K562 (cell line): ENCODE measurements around the gene SPINT2. TPM values are rescaled to one million over a fixed set of nuclear protein-coding genes. Genes with fewer than 3 reads are reported as not detected.
A peak's percentile ranks its signal among the peaks of the same experiment; 100 is the strongest.

Experiments used
- BCLAF1 ChIP-seq, 2 experiments: fragments of 450-650 bp in 1 of 2; IDR thresholded peaks; 2 replicates each; pipeline ENCODE4 v1.6.1; 2011 to 2017; ENCODE audit warnings: low read depth in 2 of 2, antibody characterized with exemption in 1 of 2, borderline replicate concordance in 1 of 2, low read length in 1 of 2, mild to moderate bottlenecking in 1 of 2, mixed read lengths in 1 of 2; ENCODE audit not compliant: control insufficient read depth in 1 of 2
- CC2D1A ChIP-seq: fragments of 450-650 bp; IDR thresholded peaks from 2 replicates; pipeline ENCODE4 v1.6.1; 2017; ENCODE audit warnings: mild to moderate bottlenecking
- EGR1 ChIP-seq: fragments of 450-650 bp; conservative IDR thresholded peaks from 2 replicates; pipeline ENCODE4 v1.6.1; 2017; ENCODE audit warnings: mild to moderate bottlenecking
- LCOR ChIP-seq: sonication (generic); formaldehyde crosslinking; IDR thresholded peaks from 2 replicates; pipeline ENCODE4 v1.8.0; 2022; ENCODE audit warnings: mild to moderate bottlenecking, missing genetic modification reagents
- NBN ChIP-seq: fragments of 450-650 bp; IDR thresholded peaks from 2 replicates; pipeline ENCODE4 v1.6.1; 2016; ENCODE audit warnings: low read depth, mild to moderate bottlenecking
- PHF8 ChIP-seq: fragments of 200-600 bp; sonication (generic); IDR thresholded peaks from 2 replicates; pipeline ENCODE4 v1.6.1; 2012; ENCODE audit warnings: mixed run types, mild to moderate bottlenecking, inconsistent platforms, low read length, moderate library complexity, borderline replicate concordance
- RNF2 ChIP-seq: sonication (generic); IDR thresholded peaks from 2 replicates; pipeline ENCODE4 v1.6.1; 2016
- SMC3 ChIP-seq: conservative IDR thresholded peaks from 2 replicates; pipeline ENCODE4 v1.6.1; 2011; ENCODE audit warnings: low read depth, low read length, improper control_type of control experiment; ENCODE audit not compliant: insufficient read depth
- ZFP30 ChIP-seq: fragments of 250-450 bp; sonication (Bioruptor Pico); IDR thresholded peaks from 2 replicates; pipeline ENCODE4 v1.8.0; 2022; ENCODE audit warnings: moderate library complexity, mild to moderate bottlenecking, inconsistent platforms, borderline replicate concordance
- ZNF24 ChIP-seq: fragments of 450-650 bp; IDR thresholded peaks from 2 replicates; pipeline ENCODE4 v1.6.1; 2016
- ZNF311 ChIP-seq: fragments of 250-450 bp; sonication (Bioruptor Pico); IDR thresholded peaks from 2 replicates; pipeline ENCODE4 v1.4.0; 2020; ENCODE audit warnings: mild to moderate bottlenecking, moderate library complexity
- ZNF395 ChIP-seq: fragments of 200-800 bp; sonication (Bioruptor generic); IDR thresholded peaks from 2 replicates; pipeline ENCODE4 v1.6.1; 2017; ENCODE audit warnings: missing genetic modification characterization, missing compliant biosample characterization
- polyA plus RNA-seq, 8 experiments: library from polyadenylated mRNA; depleted of rRNA in 4 of 8; stranded (reverse) in 5 of 8; unstranded in 3 of 8; fragments of >200 nt; fragmentation: Nextera tagmentation in 2 of 8; fragmentation: Illumina TruSeq in 1 of 8; extraction: Ambion mirVana in 2 of 8; extraction: Trizol in 1 of 8; gene quantifications; 2 replicates each; pipeline versions ENCODE4 v1.2.1 to v1.2.3, GENCODE V29; 2011 to 2014; ENCODE audit warnings: inconsistent platforms in 1 of 8, missing spikeins in 1 of 8
- total RNA-seq, 7 experiments: library from RNA; depleted of rRNA in 6 of 7; stranded (reverse); fragments of >200 nt in 6 of 7; fragmentation: Illumina TruSeq in 2 of 7; extraction: Trizol in 2 of 7; gene quantifications; 2 replicates each; pipeline versions ENCODE4 v1.2.1 to v1.2.3, GENCODE V29; 2011 to 2021; ENCODE audit warnings: low replicate concordance in 1 of 7
- TF ChIP-seq, protein P1 (sequence below): fragments of 250-450 bp; sonication (Bioruptor Pico); IDR thresholded peaks from 2 replicates; pipeline ENCODE4 v1.5.1; 2021; ENCODE audit warnings: mild to moderate bottlenecking
- TF ChIP-seq, protein P2 (sequence below): fragments of 200-400 bp; formaldehyde crosslinking; IDR thresholded peaks from 2 replicates; pipeline ENCODE4 v1.6.1; 2017; ENCODE audit warnings: mild to moderate bottlenecking, low read depth, low read length, moderate library complexity

SPINT2 gene
- total and polyA plus RNA-seq, 9 of the 15 experiments (the other 6 are each of a cell fraction or from before 2014, with no cell fraction given) = 0.65 to 4.5 (median 3.4) TPM

GRCh38 chr19:38224014-38224862 is 40.1 kb upstream of the SPINT2 start, which contains the start of gene DPF1 (continued):
- 0 out of 4 replicates have a peak, but pooled peaks of 1 of the 2 experiments have one; percentile 23 for TF ChIP-seq BCLAF1 (IDR thresholded peaks at IDR 0.05; ENCODE audit: borderline replicate concordance in 1 of 2, control insufficient read depth in 1 of 2, low read depth in 2 of 2, low read length in 1 of 2)
- TF ChIP-seq ZNF395 (CRISPR knock-in tag) = 0 out of 2 replicates have a peak, but pooled peaks have one; percentile 45
- no peak for TF ChIP-seq LCOR (CRISPR knock-in tag)
- TF ChIP-seq, protein P1, sequence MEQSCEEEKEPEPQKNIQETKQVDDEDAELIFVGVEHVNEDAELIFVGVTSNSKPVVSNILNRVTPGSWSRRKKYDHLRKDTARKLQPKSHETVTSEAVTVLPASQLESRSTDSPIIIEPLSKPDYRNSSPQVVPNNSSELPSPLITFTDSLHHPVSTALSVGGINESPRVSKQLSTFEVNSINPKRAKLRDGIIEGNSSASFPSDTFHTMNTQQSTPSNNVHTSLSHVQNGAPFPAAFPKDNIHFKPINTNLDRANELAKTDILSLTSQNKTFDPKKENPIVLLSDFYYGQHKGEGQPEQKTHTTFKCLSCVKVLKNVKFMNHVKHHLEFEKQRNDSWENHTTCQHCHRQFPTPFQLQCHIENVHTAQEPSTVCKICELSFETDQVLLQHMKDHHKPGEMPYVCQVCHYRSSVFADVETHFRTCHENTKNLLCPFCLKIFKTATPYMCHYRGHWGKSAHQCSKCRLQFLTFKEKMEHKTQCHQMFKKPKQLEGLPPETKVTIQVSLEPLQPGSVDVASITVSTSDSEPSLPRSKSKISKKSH (CRISPR knock-in tag) = no peak
- peak; percentile 68; the same call in 1 of the 2 replicates for TF ChIP-seq NBN
- no peak for TF ChIP-seq ZFP30 (CRISPR knock-in tag)
- 0 out of 2 replicates have a peak, but pooled peaks have one; percentile 24 for TF ChIP-seq CC2D1A
- TF ChIP-seq EGR1 = peak; percentile 100
- peak; percentile 56; the same call in 1 of the 2 replicates for TF ChIP-seq SMC3
- TF ChIP-seq, protein P2, sequence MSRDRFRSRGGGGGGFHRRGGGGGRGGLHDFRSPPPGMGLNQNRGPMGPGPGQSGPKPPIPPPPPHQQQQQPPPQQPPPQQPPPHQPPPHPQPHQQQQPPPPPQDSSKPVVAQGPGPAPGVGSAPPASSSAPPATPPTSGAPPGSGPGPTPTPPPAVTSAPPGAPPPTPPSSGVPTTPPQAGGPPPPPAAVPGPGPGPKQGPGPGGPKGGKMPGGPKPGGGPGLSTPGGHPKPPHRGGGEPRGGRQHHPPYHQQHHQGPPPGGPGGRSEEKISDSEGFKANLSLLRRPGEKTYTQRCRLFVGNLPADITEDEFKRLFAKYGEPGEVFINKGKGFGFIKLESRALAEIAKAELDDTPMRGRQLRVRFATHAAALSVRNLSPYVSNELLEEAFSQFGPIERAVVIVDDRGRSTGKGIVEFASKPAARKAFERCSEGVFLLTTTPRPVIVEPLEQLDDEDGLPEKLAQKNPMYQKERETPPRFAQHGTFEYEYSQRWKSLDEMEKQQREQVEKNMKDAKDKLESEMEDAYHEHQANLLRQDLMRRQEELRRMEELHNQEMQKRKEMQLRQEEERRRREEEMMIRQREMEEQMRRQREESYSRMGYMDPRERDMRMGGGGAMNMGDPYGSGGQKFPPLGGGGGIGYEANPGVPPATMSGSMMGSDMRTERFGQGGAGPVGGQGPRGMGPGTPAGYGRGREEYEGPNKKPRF = no peak
- peak; percentile 53; the same call in 1 of the 2 replicates for TF ChIP-seq PHF8
- TF ChIP-seq ZNF24 = no peak
- TF ChIP-seq RNF2 = no peak
- no peak for TF ChIP-seq ZNF311 (CRISPR knock-in tag)
